ENCODE data around the gene WNT7B.

WNT7B gene

DNA sequence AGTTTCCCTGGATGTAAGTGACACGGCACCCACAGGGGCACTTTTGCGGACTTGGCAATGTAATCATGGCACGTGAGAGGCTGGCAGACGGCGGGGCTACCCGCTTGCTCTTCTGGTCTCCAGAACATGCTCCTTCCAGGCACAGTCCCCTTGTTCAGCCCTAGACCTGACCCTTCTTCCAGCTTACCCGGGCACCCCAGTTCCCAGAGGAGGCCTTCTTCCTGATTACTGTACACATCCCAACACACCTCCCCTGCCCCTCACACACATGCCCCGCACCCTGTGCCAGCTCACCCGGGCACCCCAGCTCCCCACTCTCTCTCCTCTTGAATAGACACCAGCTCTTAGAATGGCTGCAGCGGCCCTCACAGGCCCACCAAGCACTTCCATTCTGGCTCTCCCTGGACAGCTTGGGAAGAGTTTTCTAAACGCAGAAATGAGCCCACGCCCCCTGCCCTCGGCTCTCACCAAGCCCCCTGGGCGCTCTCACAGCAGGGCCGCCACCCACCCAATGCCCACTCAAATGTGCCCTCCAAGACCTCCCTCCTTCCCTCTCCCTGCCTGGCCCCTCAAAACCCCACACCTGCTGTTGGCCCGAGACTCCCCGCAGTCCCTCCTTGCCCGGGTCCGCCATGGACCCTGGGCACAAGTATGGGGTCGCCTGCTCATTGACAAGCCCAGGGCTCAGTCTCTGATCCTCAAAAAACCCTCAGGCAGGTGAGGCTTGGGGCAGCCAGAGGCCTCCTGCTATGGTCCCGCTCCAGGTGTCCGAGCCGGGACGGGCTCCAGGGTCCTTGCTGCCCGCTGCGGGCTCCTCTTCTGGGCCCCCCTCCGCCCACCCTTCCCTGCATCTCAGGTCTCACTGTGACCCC is 88.5 kb downstream of the WNT7B start:
- no peak for DNase-seq (ENCODE audit: low read depth)

DNA sequence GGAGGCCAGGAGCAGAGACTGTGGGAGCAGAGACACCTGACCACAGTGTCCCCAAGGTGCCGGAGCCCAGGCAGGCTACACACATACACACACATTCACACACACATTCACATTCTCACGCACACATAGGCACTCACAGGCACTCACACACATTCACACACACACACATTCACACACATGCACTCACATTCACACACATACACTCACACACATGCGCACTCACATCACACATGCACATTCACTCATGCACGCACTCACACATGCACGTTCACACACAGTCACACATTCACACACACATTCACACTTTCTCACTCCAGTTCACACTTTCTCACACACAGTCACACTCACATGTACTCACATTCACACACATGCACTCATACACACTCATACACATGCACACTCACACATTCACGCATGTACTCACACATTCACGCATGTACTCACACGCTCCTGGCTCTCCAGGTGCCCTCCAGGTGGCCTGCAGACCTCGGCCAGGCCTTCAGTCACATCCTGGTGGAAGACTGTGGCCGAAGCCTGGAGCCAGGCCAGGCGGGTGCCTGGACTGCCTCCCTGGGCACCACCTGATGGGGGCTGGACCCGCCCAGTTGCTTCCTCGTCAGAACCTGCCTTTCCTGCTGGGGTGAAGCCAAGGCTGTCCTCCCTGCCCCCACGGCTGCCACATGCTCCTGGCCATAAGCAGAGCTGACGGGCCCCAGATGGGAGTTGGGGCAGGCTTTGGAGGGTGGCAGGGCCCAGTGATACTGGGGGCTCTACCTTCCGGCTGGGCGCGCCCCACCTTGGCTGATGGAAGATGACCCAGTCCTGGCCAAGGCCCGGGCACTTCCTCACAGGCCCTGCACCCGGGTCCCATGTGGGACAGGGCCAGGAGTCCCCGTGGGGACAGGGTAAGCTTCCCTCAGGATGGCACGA is 89.5 kb downstream of the WNT7B start:
- no peak for DNase-seq (ENCODE audit: low read depth)

DNA sequence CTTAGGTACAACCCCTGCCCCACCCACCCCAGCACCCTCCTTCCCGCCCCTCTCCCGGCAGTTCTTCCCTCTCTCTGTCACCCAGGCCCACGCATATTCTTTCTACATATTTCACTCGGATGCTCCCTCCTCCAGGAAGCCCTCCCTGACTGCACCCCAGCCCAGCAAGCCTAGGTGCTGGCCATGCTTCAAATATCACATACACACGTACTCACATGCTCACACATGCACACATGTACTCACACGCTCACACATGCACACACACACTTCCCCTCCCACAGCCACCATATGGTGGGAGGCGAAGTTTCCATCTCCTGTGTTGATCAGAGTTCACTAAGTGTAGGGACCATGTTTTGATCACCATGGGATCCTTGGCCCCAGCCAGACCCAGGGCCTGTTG is 90.4 kb downstream of the WNT7B start:
- DNase-seq (ENCODE audit: low read depth) = no peak

DNA sequence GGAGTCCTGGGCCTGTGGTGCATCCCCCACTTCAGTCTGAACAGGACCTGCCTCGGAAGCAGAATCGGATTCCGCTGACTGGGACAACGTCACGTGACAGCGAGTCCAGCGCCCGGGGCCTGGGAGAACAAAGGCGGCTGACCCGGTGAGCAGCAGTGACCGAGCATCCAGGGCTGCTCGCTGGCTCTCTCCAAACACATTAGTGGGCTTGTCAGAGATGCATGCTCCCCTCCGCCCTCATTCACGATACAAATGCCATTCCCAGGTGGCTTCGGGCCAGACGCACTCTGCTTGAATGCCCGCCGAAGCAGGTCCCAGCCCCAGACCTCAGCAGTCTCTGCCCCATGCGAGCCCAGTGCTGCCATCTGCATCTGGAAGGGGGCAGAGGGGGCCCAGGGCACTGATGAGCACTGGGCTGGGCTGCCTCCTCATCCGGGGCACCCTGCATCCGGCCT is 91.0 kb downstream of the WNT7B start:
- no peak for DNase-seq (ENCODE audit: low read depth)

DNA sequence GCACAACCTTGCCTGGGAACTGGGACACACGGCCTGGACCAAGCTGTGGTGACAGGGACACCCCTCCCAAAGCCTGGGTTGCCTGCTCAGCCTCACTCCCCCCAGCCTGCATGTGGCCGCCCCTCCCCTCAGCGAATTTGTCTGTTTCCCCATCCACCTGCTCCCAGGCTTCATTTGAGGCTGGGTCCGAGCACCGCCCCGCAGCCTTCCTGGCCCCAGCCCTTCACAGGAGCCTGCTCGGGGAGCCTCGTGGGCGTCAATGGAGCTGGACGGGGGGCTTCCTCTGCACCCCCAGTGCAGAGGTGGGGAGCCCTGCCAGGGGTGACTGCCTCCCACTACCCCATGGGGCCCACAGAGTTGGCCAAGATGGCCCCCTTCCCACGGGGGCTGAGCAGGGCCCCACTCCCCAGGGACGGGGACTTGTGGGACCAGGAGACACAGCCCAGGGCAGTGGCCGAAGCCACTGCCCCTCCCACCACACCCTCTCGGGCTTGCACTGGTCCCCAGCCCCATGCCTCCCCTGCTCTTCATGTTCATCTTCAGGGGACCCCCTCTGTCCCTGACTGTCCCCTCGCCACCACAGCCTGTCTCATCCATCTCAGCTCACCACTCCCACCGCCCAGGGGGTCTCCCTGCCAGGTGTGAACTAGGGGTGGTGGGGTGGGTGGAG is 91.7 kb downstream of the WNT7B start:
- no peak for DNase-seq (ENCODE audit: low read depth)

DNA sequence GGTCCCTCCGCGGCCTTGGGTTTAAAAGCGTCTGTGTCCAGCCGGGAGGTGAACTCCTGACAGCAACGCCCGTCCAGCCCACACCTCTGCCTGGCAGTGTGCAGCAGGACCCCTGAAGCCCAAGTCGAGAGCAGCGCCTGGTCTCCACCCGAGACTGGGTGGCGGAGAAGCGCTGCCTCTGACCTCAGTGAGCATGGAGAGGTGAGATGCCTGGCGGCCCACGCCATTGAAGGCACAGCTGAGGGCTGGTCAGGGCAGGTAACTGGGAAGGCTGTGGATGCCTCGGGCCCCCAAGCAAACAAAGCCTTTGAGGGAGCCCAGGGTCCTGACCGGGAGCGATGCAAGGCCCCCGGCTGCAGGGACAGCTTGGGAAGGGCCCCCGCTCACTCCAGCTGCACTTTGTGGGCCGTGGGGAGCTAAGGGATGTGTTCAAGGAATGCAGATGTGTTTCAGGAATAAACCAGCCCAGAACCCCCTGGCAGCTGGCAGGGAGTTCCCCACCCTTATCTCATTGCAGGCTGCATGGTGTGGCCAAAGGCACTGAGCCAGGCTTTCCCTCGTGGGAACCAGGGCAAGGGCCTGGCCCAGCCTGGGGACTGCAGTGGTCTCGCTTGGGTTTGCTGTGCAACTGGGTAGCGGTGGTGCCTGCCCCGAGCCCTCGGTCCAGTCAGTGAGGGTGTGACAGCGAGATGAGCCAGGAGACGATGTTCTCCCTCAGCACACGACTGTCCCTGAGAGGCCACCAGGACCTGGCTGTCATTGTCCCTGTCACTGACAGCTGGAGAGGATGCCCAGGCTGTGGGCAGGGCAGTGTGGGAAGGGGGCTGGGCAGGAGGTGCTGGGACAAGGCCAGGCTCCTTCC is 92.5 kb downstream of the WNT7B start:
- DNase-seq (ENCODE audit: low read depth) = no peak

DNA sequence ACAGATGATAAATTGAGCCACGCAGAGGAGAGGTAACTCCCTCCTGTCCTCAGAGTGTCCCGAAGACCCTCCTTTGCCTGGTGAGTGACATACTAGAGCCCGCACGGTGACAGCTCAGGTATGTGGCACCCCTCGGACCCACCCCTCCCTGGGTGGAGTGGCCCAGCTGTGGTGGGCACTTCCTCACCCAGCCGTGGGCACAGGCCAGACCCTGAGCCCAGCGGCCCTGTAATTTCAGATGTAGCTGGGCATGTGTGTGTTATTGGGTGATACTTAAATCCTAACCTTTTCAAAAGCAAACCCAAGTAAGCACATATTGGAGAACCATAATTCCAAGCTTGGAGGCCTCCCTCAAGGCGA is 93.2 kb downstream of the WNT7B start:
- no peak for DNase-seq (ENCODE audit: low read depth)

DNA sequence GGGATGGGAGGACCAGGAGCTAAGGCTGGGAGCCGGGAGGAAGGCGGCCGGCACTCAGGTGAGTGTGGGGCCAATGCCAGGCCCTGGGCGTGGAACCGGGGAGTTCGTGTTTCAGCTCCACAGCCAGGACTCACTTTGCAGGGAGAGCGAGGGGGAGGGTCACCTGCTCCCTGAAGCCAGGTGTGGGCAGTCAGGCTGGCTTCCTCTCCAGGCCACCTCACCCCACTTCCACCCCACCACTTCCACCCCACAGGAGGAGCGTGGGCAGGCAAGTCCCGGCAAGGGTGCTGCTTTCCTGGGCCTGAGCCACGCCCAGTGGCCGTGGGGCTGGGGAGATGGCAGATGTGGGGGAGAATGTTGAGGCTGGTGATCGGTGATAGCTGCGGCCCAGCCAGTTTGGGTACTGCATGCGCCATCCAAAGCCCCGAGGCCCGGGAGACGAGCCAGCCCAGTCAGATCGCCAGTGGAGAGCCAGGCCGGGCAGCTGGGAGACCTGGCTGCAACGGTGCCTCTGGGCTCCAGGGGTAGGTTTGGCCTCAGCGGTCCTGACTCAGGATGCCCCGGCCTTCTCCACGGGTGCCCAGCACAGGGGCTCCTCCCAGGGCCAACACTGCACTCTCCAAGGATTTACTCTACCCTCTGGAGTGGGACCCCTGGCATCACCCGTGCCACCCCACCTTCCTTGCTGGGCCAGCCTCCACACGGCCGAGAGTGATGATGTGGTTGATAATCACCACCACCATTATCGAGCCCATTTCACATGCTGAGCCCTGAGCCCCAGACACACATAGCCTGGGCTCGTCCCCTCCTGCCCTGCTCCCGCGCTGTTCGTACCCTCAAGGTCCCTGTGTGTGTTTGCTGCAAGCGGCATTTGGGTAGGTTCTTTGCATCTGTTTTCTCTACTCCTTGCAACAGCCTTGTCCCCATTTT is 93.8 kb downstream of the WNT7B start:
- no peak for DNase-seq (ENCODE audit: low read depth)

DNA sequence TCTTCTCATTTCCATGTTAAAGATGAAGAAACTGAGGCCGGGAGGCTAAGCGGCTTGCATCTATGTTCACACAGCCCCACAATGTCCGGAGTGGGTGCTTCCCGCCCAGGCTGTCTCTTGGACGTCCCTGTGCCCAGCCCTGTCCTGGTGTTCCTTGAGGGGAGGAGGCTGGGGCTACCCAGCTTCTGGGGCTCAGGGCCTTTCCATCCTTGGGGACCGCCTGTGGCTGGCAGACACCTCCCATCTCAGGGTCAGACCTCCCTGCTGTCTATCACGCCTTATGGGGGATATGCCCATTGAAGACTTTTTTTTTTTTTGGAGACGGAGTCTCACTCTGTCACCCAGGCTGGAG is 95.5 kb downstream of the WNT7B start:
- no peak for DNase-seq (ENCODE audit: low read depth)

DNA sequence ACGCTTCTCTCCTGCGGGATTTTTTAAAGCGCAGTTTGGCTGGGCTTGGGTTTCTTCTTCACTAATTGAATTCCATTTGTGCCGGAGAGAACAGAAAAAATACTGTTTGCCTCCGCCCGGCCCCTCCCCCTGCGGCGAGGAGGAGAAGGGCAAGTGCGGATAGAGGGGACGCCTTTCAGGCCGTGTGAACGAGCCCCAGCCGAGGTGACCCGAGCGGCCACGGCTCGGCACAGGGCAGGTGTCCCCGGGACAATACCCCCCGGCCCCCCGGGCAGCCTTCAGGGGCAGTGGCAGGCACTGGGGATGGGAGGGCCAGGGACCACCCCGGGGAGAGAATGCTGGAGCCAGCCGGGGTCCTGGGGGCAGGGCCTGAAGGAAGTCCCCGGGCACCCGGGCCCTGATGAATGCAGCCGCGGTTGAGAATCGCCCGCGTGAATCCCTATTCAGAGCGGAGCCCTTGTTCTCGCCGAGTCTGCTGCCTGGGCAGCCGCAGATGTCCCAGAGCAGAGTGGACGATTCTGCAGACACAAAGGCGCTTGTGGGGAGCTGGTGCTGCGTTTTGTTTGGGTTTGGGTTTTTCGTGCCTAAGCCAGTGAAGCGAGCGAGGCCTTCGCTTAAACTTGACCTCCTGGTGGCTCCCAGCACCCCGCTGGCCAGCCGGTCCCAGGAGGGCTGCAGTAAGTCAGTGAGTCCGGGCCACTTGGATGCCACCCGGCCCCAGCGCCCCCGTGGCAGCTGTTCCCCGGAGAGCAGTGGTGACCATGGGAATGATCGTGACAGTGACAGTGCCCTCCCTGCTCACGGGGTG is 96.0 kb downstream of the WNT7B start:
- DNase-seq (ENCODE audit: low read depth) = no peak

DNA sequence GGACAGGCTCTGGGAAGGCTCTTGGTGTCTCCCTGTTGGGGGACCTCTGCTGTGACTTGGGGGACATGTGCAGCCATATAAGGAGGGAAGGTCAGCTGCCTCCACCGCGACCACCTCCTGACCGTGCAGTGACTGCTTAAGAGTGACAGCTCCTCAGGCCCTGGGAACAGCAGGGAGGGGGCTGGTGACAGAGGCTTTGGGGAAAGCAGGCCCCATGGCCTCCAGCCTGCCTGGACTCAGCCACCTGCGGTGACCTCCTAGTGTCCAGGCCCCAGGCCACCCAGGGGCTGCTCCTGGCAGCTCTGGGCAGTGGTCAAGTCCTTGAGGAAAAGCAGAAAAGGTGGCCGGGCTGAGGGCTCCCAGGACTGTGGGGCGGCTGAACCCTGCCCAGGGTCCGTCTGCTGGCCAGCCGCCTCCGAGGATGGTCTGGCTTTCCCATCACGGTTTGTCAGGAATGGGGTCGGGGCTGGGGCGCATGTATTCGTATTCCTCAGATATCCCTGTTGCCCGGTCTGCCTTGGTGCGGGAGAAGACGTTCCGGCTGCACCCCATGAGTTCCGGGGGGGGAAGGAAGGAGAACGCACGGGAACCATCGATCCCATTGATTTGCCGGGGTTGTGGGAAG is 96.8 kb downstream of the WNT7B start:
- no peak for DNase-seq (ENCODE audit: low read depth)

DNA sequence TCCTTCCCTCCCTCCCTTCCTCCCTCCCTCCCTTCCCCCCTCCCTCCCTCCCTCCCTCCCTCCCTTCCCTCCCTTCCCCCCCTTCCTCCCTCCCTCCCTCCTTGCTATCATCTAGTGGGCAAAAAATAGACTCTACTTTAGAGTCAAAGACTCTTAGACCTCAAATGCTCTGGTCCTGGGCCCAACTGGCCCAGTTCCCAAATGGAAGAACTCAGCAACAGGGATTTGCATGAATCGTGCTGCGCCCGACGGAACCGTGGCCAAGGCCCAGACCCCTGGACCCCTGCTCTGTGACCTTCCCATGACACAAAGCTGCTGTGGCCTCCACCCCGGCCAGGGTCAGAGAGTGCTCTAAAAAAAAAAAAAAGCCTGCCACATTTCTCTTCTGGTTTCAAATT is 97.4 kb downstream of the WNT7B start:
- no peak for DNase-seq (ENCODE audit: low read depth)

DNA sequence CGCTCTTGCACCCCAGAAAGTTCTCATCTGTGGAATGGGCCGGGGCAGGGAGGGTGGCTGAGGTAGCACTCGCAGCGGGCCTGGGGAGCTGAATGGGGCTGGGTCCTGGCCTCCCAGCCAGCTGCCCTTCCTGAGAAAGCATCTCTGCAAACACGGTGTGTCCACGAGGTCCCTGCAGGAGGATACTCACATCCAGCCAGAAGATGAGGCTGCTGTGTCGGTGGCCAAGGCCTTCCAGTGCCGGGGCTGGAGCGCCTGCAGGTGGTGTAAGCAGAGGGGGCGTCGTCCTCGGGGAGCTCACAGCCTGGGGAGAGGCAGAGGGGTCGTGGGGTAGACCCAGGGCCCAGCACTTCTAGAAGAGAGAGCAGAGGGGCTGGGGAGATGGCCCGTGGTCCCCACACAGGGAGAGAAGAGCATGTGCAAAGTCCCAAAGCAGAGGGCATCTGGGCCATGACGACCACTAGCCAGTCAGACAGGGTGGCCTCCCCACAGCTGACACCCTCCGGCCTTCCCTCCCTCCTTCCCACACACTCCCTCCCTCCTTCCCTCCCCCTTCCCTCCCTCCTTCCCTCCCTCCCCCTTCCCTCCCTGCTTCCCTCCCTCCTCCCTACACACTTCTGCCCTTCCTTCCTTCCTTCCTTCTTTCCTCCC is 97.9 kb downstream of the WNT7B start:
- DNase-seq (ENCODE audit: low read depth) = no peak

DNA sequence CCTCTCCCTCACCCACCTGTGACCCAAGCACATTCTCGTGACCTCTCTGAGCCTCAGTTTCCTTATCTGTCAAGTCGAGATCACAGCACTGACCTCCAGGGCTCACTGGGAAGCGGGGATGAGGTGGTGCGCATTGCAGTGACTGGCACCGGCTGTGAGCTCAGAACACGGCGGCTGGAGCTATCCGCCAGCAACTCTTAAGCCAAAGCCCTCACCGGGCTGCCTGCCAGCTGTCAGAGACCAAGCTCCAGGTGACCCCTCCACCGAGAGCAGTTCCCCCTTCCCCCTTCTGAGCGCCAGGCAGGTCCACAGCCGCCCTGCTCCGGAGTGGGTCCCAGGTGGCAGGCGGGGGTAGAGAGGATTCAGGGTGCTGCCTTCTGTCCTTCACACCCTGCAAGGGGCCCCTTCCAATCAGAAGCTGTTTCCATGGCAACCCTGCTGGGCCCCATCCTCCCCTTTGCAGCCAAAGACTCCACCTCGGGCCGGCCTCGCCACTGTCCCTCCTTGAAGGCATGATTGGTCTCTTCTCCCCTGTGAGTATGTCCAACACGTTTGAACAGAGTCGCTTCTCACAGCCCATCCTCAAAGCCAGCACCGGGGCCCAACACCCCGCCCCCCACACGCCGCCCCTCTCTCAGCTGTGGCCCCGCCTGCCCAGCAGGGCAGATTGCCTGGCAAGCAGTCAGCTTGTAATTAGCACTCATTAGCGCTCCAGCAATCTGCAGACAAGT is 98.7 kb downstream of the WNT7B start:
- no peak for DNase-seq (ENCODE audit: low read depth)

DNA sequence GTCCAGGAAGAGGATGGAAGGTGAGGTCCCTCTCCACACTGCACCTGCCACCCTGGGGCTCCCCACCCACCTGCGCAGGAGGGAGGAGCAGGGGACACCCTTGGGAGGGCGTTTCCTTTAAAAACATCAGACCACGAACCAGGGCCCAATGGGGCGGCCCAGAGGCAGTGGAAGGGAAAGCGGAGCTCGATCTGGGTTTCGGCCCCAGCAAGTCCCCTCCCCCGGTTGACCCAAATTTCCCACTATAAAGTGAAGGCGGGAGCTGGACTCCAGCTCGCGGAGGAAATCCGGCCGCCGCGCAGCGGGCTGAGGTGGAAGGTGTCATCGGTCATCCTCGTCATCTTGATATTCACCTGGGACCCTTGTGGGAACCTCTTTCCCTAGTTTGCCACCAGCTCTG is 99.3 kb downstream of the WNT7B start:
- no peak for DNase-seq (ENCODE audit: low read depth)

DNA sequence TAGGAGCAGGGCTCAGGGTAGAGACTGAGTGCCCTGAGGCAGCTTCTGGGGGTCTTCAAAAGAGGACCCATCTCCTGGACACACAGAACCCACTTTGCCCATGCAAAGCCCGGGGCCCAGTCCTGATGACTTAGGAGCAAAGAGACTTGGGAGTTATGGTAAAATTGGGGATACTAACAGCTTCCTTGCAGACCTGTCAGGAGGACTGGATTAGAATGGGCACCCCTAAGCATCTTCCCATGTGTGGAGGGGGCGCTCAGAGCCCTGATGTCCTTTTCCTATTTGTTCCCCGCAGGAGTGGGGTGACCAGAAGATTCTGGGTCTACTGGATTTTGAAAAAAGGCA is 100.0 kb downstream of the WNT7B start:
- no peak for DNase-seq (ENCODE audit: low read depth)

DNA sequence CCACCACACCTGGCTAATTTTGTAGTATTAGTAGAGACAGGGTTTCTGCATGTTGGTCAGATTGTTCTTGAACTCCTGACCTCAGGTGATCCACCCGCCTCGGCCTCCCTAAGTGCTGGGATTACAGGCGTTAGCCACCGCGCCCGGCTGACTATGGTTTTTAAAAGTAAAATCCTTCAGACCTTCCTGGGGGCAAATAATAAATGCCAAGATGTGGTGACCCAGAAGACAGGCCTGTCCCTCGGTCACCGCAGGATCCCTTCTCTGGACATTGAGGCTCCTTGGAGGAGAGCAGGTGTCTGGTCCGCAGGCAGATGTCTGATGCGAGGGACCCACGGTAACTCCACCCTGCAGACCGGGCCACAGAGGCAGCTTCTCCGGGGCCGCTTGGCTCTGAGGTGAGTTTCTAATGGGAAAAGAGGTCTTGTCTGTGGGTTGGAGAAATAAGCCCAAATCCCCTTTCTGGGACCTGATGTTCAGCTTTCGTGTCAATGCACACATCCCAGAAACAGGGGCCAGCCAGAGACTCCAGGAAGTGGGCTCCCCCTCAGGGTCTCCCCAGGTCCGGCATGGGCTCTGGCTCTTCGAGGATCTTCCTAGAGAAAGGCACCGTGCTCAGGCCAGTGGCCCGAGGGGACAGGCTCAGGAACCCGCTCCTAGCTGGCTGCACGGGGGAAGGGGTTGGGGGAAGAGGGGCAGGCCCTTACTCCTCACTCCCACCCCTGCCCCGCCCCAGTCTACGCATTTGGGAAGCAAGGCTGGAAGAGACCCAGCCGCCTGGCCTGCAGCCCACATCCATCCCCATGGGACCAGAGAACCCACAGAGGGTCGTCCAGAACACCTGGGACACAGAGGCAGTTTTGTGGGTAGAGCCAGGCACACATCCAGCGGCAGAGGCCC is 100.6 kb downstream of the WNT7B start:
- DNase-seq (ENCODE audit: low read depth) = no peak
